HepG2 (cell line): Measurements from ENCODE around the gene QSOX2. TPM values are rescaled to one million over a fixed set of nuclear protein-coding genes. Genes with fewer than 3 reads are reported as not detected.

Source experiments
- CHCHD3 ChIP-seq: sonication (generic); formaldehyde crosslinking; IDR thresholded peaks from 2 replicates; pipeline ENCODE4 v1.8.0; 2022; ENCODE audit warnings: mild to moderate bottlenecking, missing genetic modification reagents, moderate library complexity
- E2F5 ChIP-seq: sonication (generic); formaldehyde crosslinking; conservative IDR thresholded peaks from 2 replicates; pipeline ENCODE4 v1.4.0; 2020; ENCODE audit warnings: missing genetic modification reagents
- EHMT2 ChIP-seq: fragments of 200-600 bp; sonication (generic); IDR thresholded peaks from 2 replicates; pipeline ENCODE4 v1.7.0; 2017; ENCODE audit warnings: antibody characterized with exemption, low read depth, low read length, borderline replicate concordance
- ELF3 ChIP-seq: IDR thresholded peaks from 2 replicates; pipeline ENCODE4 v1.6.1; 2016; ENCODE audit warnings: missing genetic modification reagents, missing compliant biosample characterization
- HIVEP1 ChIP-seq: sonication (generic); formaldehyde crosslinking; IDR thresholded peaks from 2 replicates; pipeline ENCODE4 v1.4.0; 2020; ENCODE audit warnings: mild to moderate bottlenecking, missing genetic modification reagents
- IRX3 ChIP-seq: sonication (generic); formaldehyde crosslinking; IDR thresholded peaks from 2 replicates; pipeline ENCODE4 v1.8.1; 2023; ENCODE audit warnings: mild to moderate bottlenecking, low read depth, missing genetic modification reagents, borderline replicate concordance
- MAF1 ChIP-seq: sonication (generic); formaldehyde crosslinking; IDR thresholded peaks from 2 replicates; pipeline ENCODE4 v1.5.0; 2020; ENCODE audit warnings: missing genetic modification reagents, borderline replicate concordance
- MIER2 ChIP-seq: IDR thresholded peaks from 2 replicates; pipeline ENCODE4 v1.6.1; 2016; ENCODE audit warnings: missing biosample characterization, missing genetic modification reagents
- PAX8 ChIP-seq: sonication (generic); formaldehyde crosslinking; IDR thresholded peaks from 2 replicates; pipeline ENCODE4 v1.8.0; 2022; ENCODE audit warnings: mild to moderate bottlenecking, missing genetic modification reagents, borderline replicate concordance
- PRDM15 ChIP-seq: sonication (generic); formaldehyde crosslinking; IDR thresholded peaks from 2 replicates; pipeline ENCODE4 v1.4.0; 2020; ENCODE audit warnings: missing genetic modification reagents
- TSC22D2 ChIP-seq: sonication (generic); formaldehyde crosslinking; IDR thresholded peaks from 2 replicates; pipeline ENCODE4 v1.5.1; 2020; ENCODE audit warnings: missing genetic modification reagents, mild to moderate bottlenecking, borderline replicate concordance
- ZNF569 ChIP-seq: sonication (generic); formaldehyde crosslinking; IDR thresholded peaks from 2 replicates; pipeline ENCODE4 v1.5.0; 2020; ENCODE audit warnings: mild to moderate bottlenecking, missing genetic modification reagents, moderate library complexity, borderline replicate concordance
- ZNF652 ChIP-seq: IDR thresholded peaks from 2 replicates; pipeline ENCODE4 v1.6.1; 2016; ENCODE audit warnings: low read depth, borderline replicate concordance
- ZNF777 ChIP-seq: sonication (generic); formaldehyde crosslinking; IDR thresholded peaks from 2 replicates; pipeline ENCODE4 v1.4.0; 2020; ENCODE audit warnings: missing genetic modification reagents
- polyA plus RNA-seq, 8 experiments: library from polyadenylated mRNA; depleted of rRNA in 3 of 8; stranded (reverse) in 7 of 8; unstranded in 1 of 8; fragments of >200 nt; fragmentation: Illumina TruSeq in 4 of 8; extraction: Trizol in 4 of 8; gene quantifications; 2 replicates each; pipeline versions ENCODE4 v1.2.1 to v1.2.3, GENCODE V29; 2011 to 2016; ENCODE audit warnings: low read depth in 4 of 8, missing spikeins in 1 of 8, mixed read lengths in 1 of 8; ENCODE audit not compliant: insufficient read depth in 1 of 8
- total RNA-seq, 5 experiments: library from RNA; depleted of rRNA; stranded (reverse); fragments of >200 nt; fragmentation: Illumina TruSeq; extraction: Trizol; gene quantifications; 2 replicates each; pipeline ENCODE4 v1.2.3, GENCODE V29; 2016; ENCODE audit warnings: low read depth in 1 of 5
- TF ChIP-seq, protein P1 (sequence below): sonication (generic); formaldehyde crosslinking; IDR thresholded peaks from 2 replicates; pipeline ENCODE4 v1.9.0; 2021; ENCODE audit warnings: missing genetic modification reagents, borderline replicate concordance
- TF ChIP-seq, protein P2 (sequence below): sonication (generic); formaldehyde crosslinking; IDR thresholded peaks from 2 replicates; pipeline ENCODE4 v1.4.0; 2020; ENCODE audit warnings: mild to moderate bottlenecking, missing genetic modification reagents
- TF ChIP-seq, protein P3 (sequence below): sonication (generic); formaldehyde crosslinking; IDR thresholded peaks from 2 replicates; pipeline ENCODE4 v1.5.0; 2020; ENCODE audit warnings: missing genetic modification reagents, mild to moderate bottlenecking, borderline replicate concordance
- TF ChIP-seq, protein P4 (sequence below): sonication (generic); formaldehyde crosslinking; IDR thresholded peaks from 2 replicates; pipeline ENCODE4 v1.8.0; 2022; ENCODE audit warnings: mild to moderate bottlenecking, missing genetic modification reagents, moderate library complexity

QSOX2 gene
- total and polyA plus RNA-seq, 2 of the 13 experiments (the other 11 are each of a cell fraction or from before 2014, with no cell fraction given) = 27.1 to 42.1 TPM

- no peak for TF ChIP-seq HIVEP1 (CRISPR knock-in tag)
- TF ChIP-seq MIER2 (CRISPR knock-in tag) = peak; percentile 88
- TF ChIP-seq EHMT2 = peak; percentile 56; the same call in 1 of the 2 replicates
- TF ChIP-seq, protein P1, sequence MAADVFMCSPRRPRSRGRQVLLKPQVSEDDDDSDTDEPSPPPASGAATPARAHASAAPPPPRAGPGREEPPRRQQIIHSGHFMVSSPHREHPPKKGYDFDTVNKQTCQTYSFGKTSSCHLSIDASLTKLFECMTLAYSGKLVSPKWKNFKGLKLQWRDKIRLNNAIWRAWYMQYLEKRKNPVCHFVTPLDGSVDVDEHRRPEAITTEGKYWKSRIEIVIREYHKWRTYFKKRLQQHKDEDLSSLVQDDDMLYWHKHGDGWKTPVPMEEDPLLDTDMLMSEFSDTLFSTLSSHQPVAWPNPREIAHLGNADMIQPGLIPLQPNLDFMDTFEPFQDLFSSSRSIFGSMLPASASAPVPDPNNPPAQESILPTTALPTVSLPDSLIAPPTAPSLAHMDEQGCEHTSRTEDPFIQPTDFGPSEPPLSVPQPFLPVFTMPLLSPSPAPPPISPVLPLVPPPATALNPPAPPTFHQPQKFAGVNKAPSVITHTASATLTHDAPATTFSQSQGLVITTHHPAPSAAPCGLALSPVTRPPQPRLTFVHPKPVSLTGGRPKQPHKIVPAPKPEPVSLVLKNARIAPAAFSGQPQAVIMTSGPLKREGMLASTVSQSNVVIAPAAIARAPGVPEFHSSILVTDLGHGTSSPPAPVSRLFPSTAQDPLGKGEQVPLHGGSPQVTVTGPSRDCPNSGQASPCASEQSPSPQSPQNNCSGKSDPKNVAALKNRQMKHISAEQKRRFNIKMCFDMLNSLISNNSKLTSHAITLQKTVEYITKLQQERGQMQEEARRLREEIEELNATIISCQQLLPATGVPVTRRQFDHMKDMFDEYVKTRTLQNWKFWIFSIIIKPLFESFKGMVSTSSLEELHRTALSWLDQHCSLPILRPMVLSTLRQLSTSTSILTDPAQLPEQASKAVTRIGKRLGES = no peak
- no peak for TF ChIP-seq ZNF652 (CRISPR knock-in tag)
- no peak for TF ChIP-seq ZNF569 (CRISPR knock-in tag)
- no peak for TF ChIP-seq ELF3 (CRISPR knock-in tag)
- no peak for TF ChIP-seq PAX8 (CRISPR knock-in tag)
- no peak for TF ChIP-seq PRDM15 (CRISPR knock-in tag)
- TF ChIP-seq ZNF777 (CRISPR knock-in tag) = 0 out of 2 replicates have a peak, but pooled peaks have one; percentile 30
- TF ChIP-seq, protein P2, sequence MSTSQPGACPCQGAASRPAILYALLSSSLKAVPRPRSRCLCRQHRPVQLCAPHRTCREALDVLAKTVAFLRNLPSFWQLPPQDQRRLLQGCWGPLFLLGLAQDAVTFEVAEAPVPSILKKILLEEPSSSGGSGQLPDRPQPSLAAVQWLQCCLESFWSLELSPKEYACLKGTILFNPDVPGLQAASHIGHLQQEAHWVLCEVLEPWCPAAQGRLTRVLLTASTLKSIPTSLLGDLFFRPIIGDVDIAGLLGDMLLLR (CRISPR knock-in tag) = 0 out of 2 replicates have a peak, but pooled peaks have one; percentile 33
- no peak for TF ChIP-seq MAF1 (CRISPR knock-in tag)
- TF ChIP-seq, protein P3, sequence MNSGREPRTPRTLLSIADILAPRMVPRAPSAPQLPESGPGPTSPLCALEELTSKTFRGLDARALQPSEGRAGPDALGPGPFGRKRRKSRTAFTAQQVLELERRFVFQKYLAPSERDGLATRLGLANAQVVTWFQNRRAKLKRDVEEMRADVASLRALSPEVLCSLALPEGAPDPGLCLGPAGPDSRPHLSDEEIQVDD = no peak
- 0 out of 2 replicates have a peak, but pooled peaks have one; percentile 31 for TF ChIP-seq TSC22D2 (CRISPR knock-in tag)
- 0 out of 2 replicates have a peak, but pooled peaks have one; percentile 38 for TF ChIP-seq E2F5 (CRISPR knock-in tag)
- TF ChIP-seq, protein P4, sequence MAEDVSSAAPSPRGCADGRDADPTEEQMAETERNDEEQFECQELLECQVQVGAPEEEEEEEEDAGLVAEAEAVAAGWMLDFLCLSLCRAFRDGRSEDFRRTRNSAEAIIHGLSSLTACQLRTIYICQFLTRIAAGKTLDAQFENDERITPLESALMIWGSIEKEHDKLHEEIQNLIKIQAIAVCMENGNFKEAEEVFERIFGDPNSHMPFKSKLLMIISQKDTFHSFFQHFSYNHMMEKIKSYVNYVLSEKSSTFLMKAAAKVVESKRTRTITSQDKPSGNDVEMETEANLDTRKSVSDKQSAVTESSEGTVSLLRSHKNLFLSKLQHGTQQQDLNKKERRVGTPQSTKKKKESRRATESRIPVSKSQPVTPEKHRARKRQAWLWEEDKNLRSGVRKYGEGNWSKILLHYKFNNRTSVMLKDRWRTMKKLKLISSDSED (CRISPR knock-in tag) = no peak
- TF ChIP-seq IRX3 (CRISPR knock-in tag) = no peak
- TF ChIP-seq CHCHD3 (CRISPR knock-in tag) = no peak
Measured at GRCh38 chr9:136201609-136202453, 43.8 kb downstream of the QSOX2 start (continued).
